Heart right ventricle (tissue), 16 donors: ENCODE results near the gene UBE2G1. TPM values are rescaled to one million over a fixed set of nuclear protein-coding genes. Genes with fewer than 3 reads are reported as not detected.

Experiments
- ATAC-seq, 8 donors: fragments of 200-7000 bp; cut with Tn5 transposase; one replicate each; pipeline ENCODE4 v1.9.1; 2020; ENCODE audit warnings: mild to moderate bottlenecking in 8 of 8, moderate library complexity in 8 of 8, moderate number of reproducible peaks in 1 of 8
- DNase-seq, 2 donors: peaks; one replicate each; pipeline ENCODE4 v3.0.0-alpha.2; 2020
- H3K27ac ChIP-seq, 10 donors: fragments of 200-600 bp; sonication (generic) in 2 of 10; one replicate each; pipeline versions ENCODE4 v1.5.0 to v1.8.0; 2020 to 2022; ENCODE audit warnings: mild to moderate bottlenecking in 3 of 10
- H3K27me3 ChIP-seq, 7 donors: fragments of 200-600 bp; one replicate each; pipeline ENCODE4 v1.8.0; 2021 to 2022; ENCODE audit warnings: mild to moderate bottlenecking in 2 of 7
- H3K36me3 ChIP-seq, 9 donors: fragments of 200-600 bp; sonication (generic) in 1 of 9; one replicate each; pipeline versions ENCODE4 v1.5.0 to v1.8.0; 2020 to 2022; ENCODE audit warnings: mild to moderate bottlenecking in 2 of 9
- H3K4me1 ChIP-seq, 9 donors: fragments of 200-600 bp; sonication (generic) in 1 of 9; one replicate each; pipeline versions ENCODE4 v1.5.0 to v1.8.0; 2020 to 2022; ENCODE audit warnings: mild to moderate bottlenecking in 4 of 9
- H3K4me3 ChIP-seq, 10 donors: fragments of 200-600 bp; sonication (generic) in 2 of 10; one replicate each; pipeline versions ENCODE4 v1.5.0 to v1.8.0; 2020 to 2022; ENCODE audit warnings: mild to moderate bottlenecking in 7 of 10, moderate library complexity in 2 of 10
- H3K9me3 ChIP-seq, 11 donors: fragments of 200-600 bp in 10 of 11; sonication (generic) in 2 of 11; one replicate each; pipeline versions ENCODE4 v1.5.0 to v1.8.0; 2013 to 2022; ENCODE audit warnings: mild to moderate bottlenecking in 2 of 11, control low read depth in 1 of 11, moderate library complexity in 1 of 11
- CTCF ChIP-seq, 9 donors: fragments of 200-600 bp; sonication (generic) in 2 of 9; IDR thresholded peaks; one replicate each; pipeline versions ENCODE4 v1.5.0 to v1.8.0; 2021 to 2022; ENCODE audit warnings: antibody characterized with exemption in 9 of 9, mild to moderate bottlenecking in 5 of 9, moderate library complexity in 1 of 9
- WGBS, 2 donors: extraction: QIAGEN DNeasy Blood & Tissue Kit; methylation state at CpG; one replicate each; pipeline ENCODE4 v1.1.7; 2013; ENCODE audit warnings: inconsistent platforms in 1 of 2; 5-methylcytosine and 5-hydroxymethylcytosine counted together
- intact Hi-C, 10 donors: fragments of 100-400 bp; cut with DNase I; formaldehyde crosslinking; loops; one replicate each; pipeline versions ENCODE4 v1.11.1 to v1.14.2; 2022
- polyA plus RNA-seq, 2 donors: library from polyadenylated mRNA; stranded (reverse); fragments of 200-250 nt; gene quantifications; one replicate each; pipeline ENCODE4 v1.2.3, GENCODE V29; 2013
- total RNA-seq, 10 donors: library from RNA; stranded (reverse); fragmentation: NEBNext Ultra II Directional in 3 of 10; extraction: Animal tissue kit (Norgen Biotek cat#: 25700) in 3 of 10; gene quantifications; one replicate each; pipeline versions ENCODE4 v1.2.1 to v1.2.4, GENCODE V29; 2021 to 2023
- donor health status: Arrhythmogenic right ventricular cardiomyopathy.
- donor health status: ischemic (EF 13 %, LVEDD 7.1; RV severe dilation, severe dysfunction).
- donor health status: healthy with polysubstance abuse.
- donor health status: DM: no; HTN: yes; CAD: no.
- donor health status: DM: no; HTN: no; CAD: no.
- donor health status: ischemic (EF 25% LVEDD 6.9; RV normal size, moderate dysfunction).
- donor health status: ischemic (EF 25% LVEDD 5.7; RV mildly dilated, moderate dysfunction).
- donor health status: healthy.
- donor health status: DM: yes; HTN: yes; CAD: no.
- donor health status: Ischemic cardiomyopathy.
- donor health status: ischemic (EF 35%, LVEDD 5.7; RV mildly dilated, moderate dysfunction).
- donor health status: nonischemic (EF 11% LVEDD 7.7; RV severe dilation, severe dysfunction).
- donor health status: DM: yes; HTN: yes; CAD: no.
- donor health status: PGD.
- donor health status: ischemic (EF 29% LVEDD 5.4; RV normal size, mild dysfunction).
- donor health status: nonischemic (EF 23%, LVEDD 6.1; RV moderate dilation, normal function).

Gene UBE2G1
- total and polyA plus RNA-seq, 12 donors, result 14.9 to 119 (median 100) TPM

DNA sequence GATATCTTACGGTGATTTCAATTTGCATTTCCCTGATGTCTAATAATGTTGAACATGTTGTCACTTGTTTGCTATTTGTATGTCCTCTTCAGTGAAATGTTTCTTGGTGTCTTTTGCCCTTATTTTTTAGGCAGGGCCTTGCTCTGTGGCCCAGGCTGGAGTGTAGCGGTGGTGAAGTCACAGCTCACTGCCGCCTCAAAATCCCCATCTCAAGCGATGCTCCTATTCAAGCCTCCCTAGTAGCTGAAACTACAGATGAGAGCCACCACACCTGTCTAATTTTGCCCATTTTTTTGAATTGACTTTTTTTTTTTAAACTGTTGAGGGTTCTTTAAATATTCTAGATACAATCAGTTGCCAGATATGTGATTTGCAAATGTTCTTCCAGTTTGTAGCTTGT is 8.3 kb downstream of the UBE2G1 start:
- DNase-seq (no peak), ATAC-seq (no peak)
- Histone ChIP-seq H3K4me1 (peaks cover 0 to 81% (median 55%) of the 10 kb centered on the region in 9 donors), H3K9me3 (no peaks in the 10 kb centered on the region), H3K36me3 (peaks cover 0 to 17% (median 0%) of the 10 kb centered on the region in 9 donors), H3K27ac (no peak overlapping the region), H3K27me3 (no peaks in the 10 kb centered on the region), H3K4me3 (no peak overlapping the region)
- TF ChIP-seq CTCF (IDR thresholded peaks at IDR 0.05), result no peak
- intact Hi-C loops, result loop anchor here in 2 of 10 donors (5.0 kb wide), 2 partner anchors 41 to 51 kb away; no protein-coding TSS in a partner anchor
- WGBS, 2 donors, result 96 to 97% methylated on average over 4 of the region's 4 CpGs

- no peak for TF ChIP-seq CTCF (IDR thresholded peaks at IDR 0.05)
- H3K4me1 ChIP-seq, result peaks cover 0 to 77% (median 52%) of the 10 kb centered on the region in 9 donors
- intact Hi-C loops, result loop anchor here in 2 of 10 donors (5.0 kb wide), 2 partner anchors 40 to 50 kb away; no protein-coding TSS in a partner anchor
- H3K36me3 ChIP-seq, result peaks cover 0 to 14% (median 0%) of the 10 kb centered on the region in 9 donors
- ATAC-seq (no peak), DNase-seq (no peak)
- no peak overlapping the region for H3K27ac ChIP-seq
- no peaks in the 10 kb centered on the region for H3K27me3 ChIP-seq
- H3K4me3 ChIP-seq, result no peak overlapping the region
- no peaks in the 10 kb centered on the region for H3K9me3 ChIP-seq
- WGBS, 2 donors, result 97 to 100% methylated on average over 1 of the region's 1 CpG
These were observed 8.8 kb downstream of the UBE2G1 start for GRCh38 chr17:4357671-4358070.

GRCh38 chr17:4357030-4357628 is 9.3 kb downstream of the UBE2G1 start:
- intact Hi-C loops, result loop anchor here in 2 of 10 donors (5.0 kb wide), 2 partner anchors 40 to 50 kb away; no protein-coding TSS in a partner anchor
- TF ChIP-seq CTCF (IDR thresholded peaks at IDR 0.05), result no peak
- H3K4me3 ChIP-seq, result no peak overlapping the region
- peaks cover 0 to 9% (median 0%) of the 10 kb centered on the region in 9 donors for H3K36me3 ChIP-seq
- H3K9me3 ChIP-seq, result no peaks in the 10 kb centered on the region
- DNase-seq (no peak), ATAC-seq (no peak)
- peaks cover 0 to 74% (median 46%) of the 10 kb centered on the region in 9 donors for H3K4me1 ChIP-seq
- WGBS, 2 donors, result 52 to 54% methylated on average over 3 of the region's 3 CpGs
- no peaks in the 10 kb centered on the region for H3K27me3 ChIP-seq
- H3K27ac ChIP-seq, result no peak overlapping the region

GRCh38 chr17:4354862-4355514 is 11.5 kb downstream of the UBE2G1 start:
- DNase-seq, result no peak
- Histone ChIP-seq H3K4me1 (peaks cover 0 to 76% (median 50%) of the 10 kb centered on the region in 9 donors), H3K27ac (no peak overlapping the region), H3K36me3 (no peaks in the 10 kb centered on the region), H3K9me3 (no peaks in the 10 kb centered on the region), H3K27me3 (no peaks in the 10 kb centered on the region), H3K4me3 (no peak overlapping the region)
- intact Hi-C loops, result loop anchor here in 2 of 10 donors (5.0 kb wide), 2 partner anchors 38 to 48 kb away; no protein-coding TSS in a partner anchor
- no peak for ATAC-seq
- TF ChIP-seq CTCF (IDR thresholded peaks at IDR 0.05), result no peak
- 94 to 95% methylated on average over 11 of the region's 11 CpGs for WGBS, 2 donors
